GM18909 (cell line): ENCODE results near the gene AGMO.
"Not testable (repeated sequence)": the region's sequence is repeated elsewhere in the genome, so short reads cannot be mapped to it uniquely, and the experiment has no call there.

Experiments
- ATAC-seq: cut with Tn5 transposase; IDR thresholded peaks from one replicate; pipeline ENCODE4 v1.9.1; 2021; ENCODE audit warnings: mild to moderate bottlenecking; ENCODE audit not compliant: unreplicated experiment, poor library complexity

AGMO gene

DNA sequence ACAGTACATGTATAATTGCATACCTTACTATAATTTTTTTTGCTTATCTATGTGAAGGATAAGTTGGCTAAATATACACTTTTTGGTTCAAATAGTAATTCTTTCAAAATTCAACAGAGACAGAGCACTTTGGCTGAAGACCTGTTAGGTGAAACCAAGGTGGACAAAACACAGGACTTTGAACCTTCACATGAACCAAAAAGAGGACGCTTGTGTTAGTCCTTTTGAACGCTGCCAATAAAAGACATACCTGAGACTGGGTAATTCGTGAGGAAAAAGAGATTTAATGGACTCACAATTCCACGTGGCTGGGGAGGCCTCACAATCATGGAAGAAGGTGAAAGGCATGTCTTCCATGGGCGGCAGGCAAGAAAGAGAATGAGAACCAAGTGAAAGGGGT, 4.7 kb upstream of the AGMO start:
- ATAC-seq = no peak

DNA sequence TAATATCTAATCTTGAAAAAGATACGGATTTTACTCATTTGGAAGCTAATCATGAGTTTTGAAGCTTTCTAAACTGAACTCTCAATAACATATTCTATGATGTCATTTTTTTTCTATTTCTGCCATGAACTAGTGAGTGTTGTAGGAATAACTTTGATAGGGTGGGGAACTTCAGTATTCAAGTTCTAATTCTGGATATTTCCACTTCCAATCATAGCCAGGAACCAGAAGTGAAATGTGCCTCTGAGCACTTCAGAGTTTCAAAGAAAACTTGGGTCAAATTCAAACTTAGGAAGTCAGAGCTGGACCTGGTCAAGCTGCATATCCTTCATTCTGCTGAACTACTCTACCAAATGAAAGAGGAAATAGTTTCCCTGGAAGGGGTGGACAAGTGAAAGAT, 847 bp downstream of the AGMO start:
- no peak for ATAC-seq

DNA sequence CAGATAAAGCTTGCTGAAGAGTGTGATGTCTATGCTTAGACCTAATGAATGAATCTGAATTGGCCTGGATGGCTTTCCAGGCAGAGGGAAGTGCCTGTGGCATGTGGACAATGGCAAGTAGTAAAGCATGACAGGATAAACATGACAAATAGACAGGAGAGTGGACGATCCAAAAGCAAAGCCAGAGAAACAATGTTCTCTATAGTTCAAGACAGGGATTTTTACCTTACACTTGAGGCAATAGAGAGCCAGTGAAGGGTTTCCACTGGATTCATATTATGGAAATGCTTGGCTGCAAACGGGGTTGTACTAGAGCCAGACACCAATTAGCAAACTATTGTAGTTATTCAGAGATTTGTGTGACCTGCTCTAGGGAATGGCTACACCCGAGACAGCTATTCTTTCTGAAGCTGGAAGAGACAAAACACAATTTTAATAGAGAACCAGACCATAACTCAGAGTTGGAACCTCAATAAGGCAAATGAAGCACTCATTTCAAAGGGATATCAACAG, 2.3 kb downstream of the AGMO start:
- ATAC-seq = no peak

DNA sequence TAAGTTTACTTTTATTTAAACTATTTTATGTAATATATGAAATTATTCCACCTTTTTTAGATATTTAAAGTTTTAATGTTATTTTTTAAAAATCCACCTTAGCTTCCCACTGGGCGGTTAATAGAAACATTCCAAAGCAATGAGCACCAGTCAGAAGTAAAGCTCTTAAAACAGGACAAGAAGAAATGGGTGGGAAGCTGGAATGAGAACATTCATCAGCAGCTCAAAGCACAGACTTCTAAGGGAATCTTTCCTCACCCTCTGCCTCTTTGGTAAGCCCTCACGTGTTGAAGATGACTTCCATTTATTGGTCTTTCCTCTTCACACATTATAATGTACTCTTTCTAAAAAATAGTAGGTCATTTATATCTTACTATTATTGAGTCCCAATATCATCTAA, 3.1 kb downstream of the AGMO start:
- ATAC-seq = no peak

DNA sequence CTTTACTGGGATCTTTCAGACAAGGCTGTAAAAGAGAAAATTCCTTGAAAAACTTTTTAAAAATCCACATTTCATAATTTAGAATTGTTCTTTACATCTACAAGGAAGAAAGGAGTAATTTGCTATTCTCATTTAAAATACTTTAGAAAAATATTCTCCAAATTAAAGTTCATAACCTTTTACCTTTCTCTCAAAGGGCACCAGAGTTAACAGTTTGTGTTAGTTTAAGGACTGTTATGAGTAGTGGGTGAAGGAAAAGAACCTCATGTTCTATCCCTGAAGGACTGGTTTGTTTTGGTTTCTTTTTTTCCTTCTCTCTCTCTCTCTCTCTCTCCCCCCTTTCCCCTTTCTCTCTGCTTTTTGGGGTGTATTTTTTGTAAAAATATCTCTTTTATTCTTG, 4.1 kb downstream of the AGMO start:
- no peak for ATAC-seq

DNA sequence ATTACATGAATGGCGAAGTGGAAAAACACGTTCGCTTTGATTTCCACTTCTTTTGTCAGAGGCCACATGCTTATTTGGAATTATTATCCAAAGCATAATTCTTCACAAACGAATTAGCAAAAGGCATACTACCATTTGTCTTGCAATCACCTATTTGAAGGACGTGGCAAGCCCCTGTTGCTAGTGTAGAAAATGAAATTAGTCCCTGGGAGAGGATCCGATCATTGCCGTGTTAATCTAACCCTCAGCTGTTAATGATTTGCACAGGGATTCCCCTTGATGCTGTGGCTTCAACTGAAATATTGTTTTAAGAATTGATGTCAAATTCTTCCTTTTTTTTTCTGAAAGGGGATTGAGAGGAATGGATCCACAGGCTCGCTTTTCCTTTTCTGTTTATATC, 4.6 kb downstream of the AGMO start:
- no peak for ATAC-seq

DNA sequence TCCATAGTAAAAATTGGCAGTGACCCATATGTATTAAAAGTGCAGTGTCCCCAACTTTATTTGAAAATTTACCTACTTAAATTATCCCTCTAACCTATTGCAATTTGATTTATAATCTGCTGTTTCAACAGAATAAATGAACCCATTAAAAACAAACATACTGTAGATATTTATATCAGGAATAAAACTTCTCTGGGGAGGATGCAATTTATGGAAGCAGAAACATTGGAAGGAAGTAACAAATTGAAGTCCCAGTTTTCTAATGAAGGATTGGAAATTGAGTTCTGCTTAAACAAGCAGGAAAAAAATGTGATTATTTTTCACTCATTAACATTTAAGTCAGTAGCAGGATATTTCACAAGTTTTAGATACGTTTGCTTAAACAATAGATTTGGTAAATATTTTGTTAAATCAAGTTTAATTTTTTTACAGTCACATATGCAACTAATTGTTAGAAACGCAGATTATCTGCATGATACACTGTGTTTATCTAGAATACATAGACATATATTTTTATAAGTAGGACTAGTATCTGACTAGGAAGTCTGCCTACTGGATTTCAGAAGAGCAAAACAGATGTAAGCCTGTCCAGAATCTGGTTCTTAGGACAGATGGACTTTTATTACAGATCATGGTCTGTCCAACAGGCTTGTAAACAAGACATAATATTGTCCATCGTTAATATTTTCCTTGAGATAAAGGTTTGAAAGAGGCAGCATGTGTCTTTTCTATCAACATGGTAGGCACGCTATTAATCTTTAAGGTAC, 5.3 kb downstream of the AGMO start:
- ATAC-seq = no peak

DNA sequence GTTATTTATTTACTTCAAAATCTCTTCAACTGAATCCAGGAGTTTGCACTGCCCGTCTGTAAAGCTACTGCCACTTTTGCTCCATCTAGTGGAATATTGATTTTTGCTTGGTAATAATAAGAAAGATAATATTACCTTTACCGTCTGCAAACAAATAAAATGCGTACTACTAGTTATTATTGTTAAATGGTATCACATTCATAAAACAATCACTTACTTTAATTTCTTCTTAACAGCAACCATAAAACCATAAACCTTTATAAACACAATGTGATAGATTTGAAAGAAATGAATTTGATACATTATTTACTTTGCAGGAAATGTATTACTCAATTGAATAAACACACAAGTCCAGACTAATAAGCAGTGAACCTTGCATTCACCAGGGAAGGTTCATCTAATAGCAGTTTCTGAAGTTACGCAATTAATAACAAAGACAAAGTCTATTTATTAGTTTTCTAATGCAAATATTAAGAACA, 6.4 kb downstream of the AGMO start:
- no peak for ATAC-seq

DNA sequence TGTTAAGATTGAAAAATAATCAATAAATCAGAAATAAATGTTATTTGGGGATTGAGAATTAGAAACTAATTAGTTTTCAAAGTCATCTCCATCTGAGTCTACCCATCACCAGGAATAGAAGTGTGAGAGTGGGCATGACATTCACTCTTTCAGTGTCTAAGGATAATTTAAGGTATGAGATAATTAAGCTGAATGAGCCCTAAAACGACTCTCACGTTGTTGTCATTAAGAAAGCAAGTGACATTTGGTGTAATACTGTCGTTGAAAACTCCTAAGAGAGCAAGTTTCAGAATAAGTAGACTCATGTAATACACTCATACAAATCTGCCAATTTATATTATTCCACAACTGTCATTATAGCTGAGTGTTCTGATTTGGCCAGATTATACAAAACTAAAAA, 7.1 kb downstream of the AGMO start:
- no peak for ATAC-seq

DNA sequence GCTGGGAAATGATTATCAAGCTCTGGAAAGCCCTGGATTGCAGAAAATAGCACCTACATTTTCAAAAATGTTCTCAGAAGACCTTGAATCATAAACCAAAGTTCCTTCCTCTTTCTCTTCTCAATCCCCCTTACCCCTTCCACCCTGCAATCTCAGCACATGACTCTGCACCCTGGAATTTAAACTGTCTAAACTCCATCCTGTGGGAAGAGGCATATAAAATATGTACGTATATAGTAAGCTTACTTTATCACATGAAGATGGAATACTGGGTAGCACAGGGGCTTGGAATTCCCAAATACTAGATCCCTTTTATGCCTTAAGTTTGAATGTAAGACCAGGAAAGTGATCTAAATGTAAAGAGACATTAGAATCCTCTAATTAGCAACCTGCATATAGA, 7.7 kb downstream of the AGMO start:
- no peak for ATAC-seq

DNA sequence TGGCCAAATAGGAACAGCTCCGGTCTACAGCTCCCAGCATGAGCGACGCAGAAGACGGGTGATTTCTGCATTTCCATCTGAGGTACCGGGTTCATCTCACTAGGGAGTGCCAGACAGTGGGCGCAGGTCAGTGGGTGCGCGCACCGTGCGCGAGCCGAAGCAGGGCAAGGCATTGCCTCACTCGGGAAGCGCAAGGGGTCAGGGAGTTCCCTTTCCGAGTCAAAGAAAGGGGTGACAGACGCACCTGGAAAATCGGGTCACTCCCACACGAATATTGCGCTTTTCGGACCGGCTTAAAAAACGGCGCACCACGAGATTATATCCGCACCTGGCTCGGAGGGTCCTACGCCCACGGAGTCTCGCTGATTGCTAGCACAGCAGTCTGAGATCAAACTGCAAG, 14.5 kb downstream of the AGMO start:
- ATAC-seq = not testable (repeated sequence)

DNA sequence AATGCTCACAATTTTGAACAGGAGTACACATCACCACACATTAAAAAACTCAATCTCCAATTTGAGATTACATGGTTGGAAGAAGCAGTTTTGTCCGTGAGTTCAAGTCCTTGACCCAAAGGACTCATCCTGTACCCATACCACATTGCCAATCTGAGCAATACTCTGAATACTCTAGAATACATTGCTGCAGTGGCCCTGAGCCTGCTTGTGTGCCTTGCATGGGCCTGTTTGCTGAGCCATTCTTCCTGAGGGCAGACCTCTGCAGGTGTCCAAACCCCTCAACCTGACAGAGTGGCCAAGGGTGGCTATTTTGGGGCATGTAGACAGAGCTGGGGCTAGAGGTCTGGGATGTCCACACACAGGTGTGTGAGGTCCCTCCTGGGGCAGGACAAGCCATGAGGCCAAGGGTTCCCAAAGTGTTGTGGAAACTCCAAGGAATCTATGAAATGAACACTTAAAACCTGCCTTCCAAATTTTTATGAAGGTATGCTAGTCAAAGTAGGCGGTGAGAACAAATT, 15.5 kb downstream of the AGMO start:
- no peak for ATAC-seq

DNA sequence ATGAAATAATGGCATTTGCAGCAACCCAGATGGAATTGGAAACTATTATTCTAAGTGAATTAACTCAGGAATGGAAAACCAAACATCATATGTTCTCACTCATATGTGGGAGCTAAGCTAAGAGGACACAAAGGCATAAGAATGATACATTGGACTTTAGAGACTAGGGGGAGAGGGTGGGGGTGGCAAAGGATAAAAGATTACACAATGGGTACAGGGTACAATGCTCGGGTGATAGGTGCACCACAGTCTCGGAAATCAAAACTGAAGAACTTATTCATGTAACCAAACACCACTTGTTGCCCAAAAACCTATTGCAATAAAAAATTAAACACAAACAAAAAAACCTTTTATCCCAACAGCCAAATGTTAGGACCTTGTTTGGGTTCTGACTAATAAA, 17.8 kb downstream of the AGMO start:
- ATAC-seq = no peak

DNA sequence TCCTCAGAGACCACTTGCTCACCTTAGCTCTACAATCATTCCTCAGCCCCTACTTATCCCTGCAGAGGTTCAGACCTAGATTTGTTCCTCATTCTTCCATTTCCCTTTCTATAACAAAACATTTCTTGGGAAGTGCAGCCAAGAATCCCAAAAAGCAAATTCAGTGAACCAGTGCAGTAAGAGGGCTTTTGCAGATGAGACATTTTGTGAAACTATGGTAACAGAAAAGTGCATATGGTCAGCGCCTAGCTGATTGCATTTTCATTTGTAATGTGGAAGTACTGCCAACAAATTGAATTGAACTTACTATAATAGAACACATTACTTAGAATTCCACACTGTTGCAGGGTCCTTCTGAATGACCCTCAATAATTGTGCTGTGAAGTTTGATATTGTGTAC, 18.6 kb downstream of the AGMO start:
- no peak for ATAC-seq

DNA sequence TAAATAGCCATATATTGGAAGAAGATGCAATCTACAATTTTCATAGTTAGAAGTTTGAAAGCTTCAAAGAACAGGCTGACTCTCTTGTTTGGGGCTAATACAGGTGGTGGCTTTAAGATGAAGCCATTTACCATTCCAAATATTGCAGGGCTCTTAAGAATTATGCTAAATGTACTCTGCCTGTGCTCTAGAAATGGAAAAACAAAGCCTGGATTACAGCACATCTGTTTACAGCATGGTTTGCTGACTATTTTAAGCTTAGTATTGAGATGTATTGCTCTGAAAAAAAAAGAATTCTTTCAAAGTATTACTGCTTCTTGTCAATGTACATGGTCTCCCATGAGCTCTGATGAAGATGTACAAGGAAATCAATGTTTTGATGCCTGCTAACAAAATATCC, 34.2 kb downstream of the AGMO start:
- ATAC-seq = no peak

DNA sequence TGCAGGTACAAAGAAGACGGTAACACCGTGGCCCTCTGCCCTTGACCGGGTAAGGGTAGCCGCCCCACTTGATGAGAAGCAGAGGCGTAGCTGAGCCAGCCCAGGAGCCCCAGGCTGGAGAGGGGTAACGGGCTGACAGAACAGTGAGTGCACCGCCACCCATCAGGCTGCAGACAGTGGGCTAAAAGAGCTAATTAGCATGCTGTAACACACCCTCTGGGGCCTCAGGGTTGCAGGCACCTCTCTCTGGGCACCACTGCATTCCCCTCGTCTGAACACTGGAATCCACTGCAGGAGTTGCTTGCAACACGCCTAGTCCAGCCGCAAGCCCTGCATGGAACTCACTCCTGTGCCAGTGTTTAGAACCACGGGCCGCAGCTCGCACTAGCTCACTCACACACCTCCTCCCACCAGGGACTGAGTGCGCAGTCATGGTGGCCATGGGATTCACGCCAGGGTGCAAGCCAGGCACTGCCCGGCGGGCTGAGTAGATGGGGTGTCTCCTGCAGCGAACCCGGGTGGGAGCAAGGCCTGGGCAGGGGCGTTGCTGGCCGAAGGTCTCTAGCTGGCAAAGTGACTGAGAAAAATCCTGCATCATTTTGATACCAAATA, 36.1 kb downstream of the AGMO start:
- no peak for ATAC-seq

DNA sequence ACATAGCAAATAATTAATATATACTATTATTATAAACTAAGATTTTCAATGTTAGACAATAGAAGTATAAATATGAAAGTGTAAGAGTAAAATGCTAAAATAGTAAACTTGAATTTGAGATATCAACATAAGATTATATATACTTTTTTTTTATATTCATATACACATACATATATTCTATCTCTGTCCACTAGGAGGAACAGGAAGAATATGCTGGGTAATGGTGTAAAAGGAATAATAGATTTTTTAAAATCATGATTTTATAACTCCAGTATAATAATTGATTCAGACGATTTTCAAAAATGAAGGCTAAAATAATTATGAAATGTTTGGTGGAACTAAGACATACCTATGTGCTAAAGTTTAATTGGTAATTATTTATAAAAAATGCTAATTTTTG, 37.7 kb downstream of the AGMO start:
- no peak for ATAC-seq

DNA sequence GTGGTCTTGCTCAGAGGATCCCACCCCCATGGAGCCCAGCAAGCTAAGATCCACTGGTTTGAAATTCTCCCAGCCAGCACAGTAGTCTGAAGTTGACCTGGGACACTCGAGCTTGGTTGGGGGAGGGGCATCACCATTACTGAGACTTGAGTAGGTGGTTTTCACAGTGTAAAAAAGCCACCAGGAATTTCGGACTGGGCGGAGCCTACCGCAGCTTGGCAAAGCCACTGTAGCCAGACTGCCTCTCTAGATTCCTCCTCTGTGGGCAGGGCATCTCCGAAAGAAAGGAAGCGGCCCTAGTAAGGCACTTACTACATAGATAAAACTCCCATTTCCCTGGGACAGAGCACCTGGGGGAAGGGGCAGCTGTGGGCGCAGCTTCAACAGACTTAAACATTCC, 44.0 kb downstream of the AGMO start:
- not testable (repeated sequence) for ATAC-seq

DNA sequence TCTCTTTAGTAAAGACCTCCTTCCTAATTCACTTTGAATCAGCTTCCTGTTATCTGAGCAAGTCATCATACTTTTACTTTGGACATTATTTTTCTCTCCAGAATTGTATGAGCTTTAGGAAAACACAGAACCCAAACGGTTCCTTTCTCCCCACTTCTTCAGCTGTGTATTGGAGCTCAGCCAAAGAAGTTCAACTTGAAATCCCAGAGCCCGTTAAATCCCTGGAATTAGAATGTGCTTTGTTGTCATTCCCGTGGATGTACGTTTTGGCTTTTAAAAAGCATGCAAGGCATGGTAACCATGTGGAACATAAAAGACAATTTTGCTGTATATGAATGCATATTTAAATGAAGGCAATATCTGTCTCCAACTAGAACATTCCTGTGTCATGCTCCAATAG, 46.6 kb downstream of the AGMO start:
- no peak for ATAC-seq

DNA sequence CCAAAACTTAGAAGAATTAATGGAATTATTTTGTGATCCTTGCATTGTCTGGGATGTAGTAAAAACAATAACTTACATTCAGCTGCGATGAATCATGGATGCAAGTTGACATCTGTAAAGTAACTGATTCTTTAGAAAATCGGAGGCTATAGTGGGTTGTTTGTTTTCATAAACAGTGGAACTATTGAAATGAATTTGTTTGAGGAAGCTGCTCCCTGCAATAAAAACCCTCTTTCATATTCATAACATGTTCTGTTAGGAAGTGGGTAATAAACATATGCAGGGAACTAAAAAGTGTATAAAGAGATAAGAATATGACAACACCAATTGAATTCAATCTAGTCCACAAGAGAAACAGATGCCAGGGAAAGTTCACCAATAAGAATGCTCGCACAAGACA, 53.6 kb downstream of the AGMO start:
- ATAC-seq = no peak

DNA sequence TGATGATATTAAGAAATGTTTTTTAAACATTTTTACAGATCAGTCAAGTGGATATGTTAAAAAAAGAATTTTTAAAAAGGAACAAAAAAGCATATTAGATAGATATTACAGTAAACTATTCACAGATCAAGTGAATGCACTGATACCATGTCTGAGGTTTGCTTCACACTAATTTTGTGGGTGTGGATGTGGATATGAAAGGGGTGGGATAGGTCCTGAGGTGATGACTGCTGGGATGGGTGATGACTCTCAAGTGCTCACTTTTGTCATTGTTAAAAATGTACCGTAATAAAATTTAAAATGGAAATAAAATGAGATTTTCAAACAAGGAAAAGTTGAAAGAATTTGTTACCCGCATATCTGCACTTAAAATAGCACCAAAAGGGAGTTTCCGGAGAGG, 54.1 kb downstream of the AGMO start:
- no peak for ATAC-seq

DNA sequence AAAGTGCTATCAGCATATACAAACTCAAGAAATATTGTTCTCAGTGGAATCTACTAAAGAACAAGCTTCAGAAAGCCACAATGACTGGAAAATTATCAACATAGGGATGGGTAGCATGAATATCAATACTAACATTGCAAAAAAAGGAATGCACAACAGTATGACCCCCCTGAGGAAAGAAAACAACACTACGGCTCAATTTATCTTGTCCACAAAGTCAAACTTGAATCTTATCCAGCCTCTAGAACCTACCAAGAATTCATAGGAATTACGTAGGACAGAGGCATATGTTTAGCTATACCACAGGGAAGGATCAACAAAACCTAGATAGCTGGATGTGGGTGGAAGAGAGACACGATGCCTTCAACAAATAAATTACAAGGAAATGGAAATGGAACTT, 54.6 kb downstream of the AGMO start:
- no peak for ATAC-seq
